HEK293T (cell line): Measurements from ENCODE around the gene CDH5.

Experiments used
- CTCF ChIA-PET: fragments of 350-600 bp; formaldehyde crosslinking; extraction: SDS; loops from one replicate; lab custom pipeline; 2021; ENCODE audit warnings: antibody characterized with exemption, inconsistent platforms; lab: Yijun Ruan, JAX
- POLR2A ChIA-PET: fragments of 350-600 bp; formaldehyde crosslinking; extraction: SDS; loops from one replicate; lab custom pipeline; 2020; ENCODE audit warnings: antibody characterized with exemption, inconsistent platforms; lab: Yijun Ruan, JAX
- DNase-seq: peaks from one replicate; pipeline ENCODE4 v3.0.0; 2012; ENCODE audit warnings: mixed read lengths; ENCODE audit errors: extremely low spot score
- ARNT ChIP-seq: fragments of 450-650 bp; IDR thresholded peaks from 2 replicates; pipeline ENCODE4 v1.6.1; 2017; ENCODE audit warnings: mild to moderate bottlenecking
- BHLHE40 ChIP-seq: fragments of 450-650 bp; IDR thresholded peaks from 2 replicates; pipeline ENCODE4 v1.6.1; 2016; ENCODE audit warnings: mild to moderate bottlenecking, moderate library complexity, borderline replicate concordance
- CTBP1 ChIP-seq: fragments of 450-650 bp; IDR thresholded peaks from 2 replicates; pipeline ENCODE4 v1.6.1; 2016; ENCODE audit warnings: borderline replicate concordance
- ELF4 ChIP-seq: fragments of 450-650 bp; IDR thresholded peaks from 2 replicates; pipeline ENCODE4 v1.6.1; 2017; ENCODE audit warnings: antibody characterized with exemption
- FOXA1 ChIP-seq: fragments of 450-650 bp; IDR thresholded peaks from 2 replicates; pipeline ENCODE4 v1.6.1; 2016; ENCODE audit warnings: mild to moderate bottlenecking
- FOXK2 ChIP-seq: fragments of 450-650 bp; IDR thresholded peaks from 2 replicates; pipeline ENCODE4 v1.6.1; 2016; ENCODE audit warnings: mild to moderate bottlenecking
- FOXM1 ChIP-seq: fragments of 450-650 bp; IDR thresholded peaks from 2 replicates; pipeline ENCODE4 v1.6.1; 2017; ENCODE audit warnings: mild to moderate bottlenecking, borderline replicate concordance
- HDGF ChIP-seq: fragments of 450-650 bp; IDR thresholded peaks from 2 replicates; pipeline ENCODE4 v1.6.1; 2017; ENCODE audit warnings: antibody characterized with exemption, borderline replicate concordance
- L3MBTL2 ChIP-seq: fragments of 450-650 bp; conservative IDR thresholded peaks from 2 replicates; pipeline ENCODE4 v1.6.1; 2016; ENCODE audit warnings: mild to moderate bottlenecking
- LEF1 ChIP-seq: fragments of 450-650 bp; IDR thresholded peaks from 2 replicates; pipeline ENCODE4 v1.6.1; 2017; ENCODE audit warnings: mild to moderate bottlenecking, borderline replicate concordance
- NFRKB ChIP-seq: fragments of 450-650 bp; IDR thresholded peaks from 2 replicates; pipeline ENCODE4 v1.6.1; 2016; ENCODE audit warnings: mild to moderate bottlenecking, moderate library complexity
- SP1 ChIP-seq: fragments of 450-650 bp; IDR thresholded peaks from 2 replicates; pipeline ENCODE4 v1.6.1; 2017
- SUZ12 ChIP-seq: fragments of 450-650 bp; IDR thresholded peaks from 2 replicates; pipeline ENCODE4 v1.6.1; 2016; ENCODE audit warnings: mild to moderate bottlenecking
- TARDBP ChIP-seq: fragments of 450-650 bp; IDR thresholded peaks from 2 replicates; pipeline ENCODE4 v1.6.1; 2016
- ZNF384 ChIP-seq: fragments of 450-650 bp; IDR thresholded peaks from 2 replicates; pipeline ENCODE4 v1.6.1; 2016
- TF ChIP-seq, protein P1 (sequence below): fragments of 450-650 bp; IDR thresholded peaks from 2 replicates; pipeline ENCODE4 v1.6.1; 2016

The CDH5 gene

DNA sequence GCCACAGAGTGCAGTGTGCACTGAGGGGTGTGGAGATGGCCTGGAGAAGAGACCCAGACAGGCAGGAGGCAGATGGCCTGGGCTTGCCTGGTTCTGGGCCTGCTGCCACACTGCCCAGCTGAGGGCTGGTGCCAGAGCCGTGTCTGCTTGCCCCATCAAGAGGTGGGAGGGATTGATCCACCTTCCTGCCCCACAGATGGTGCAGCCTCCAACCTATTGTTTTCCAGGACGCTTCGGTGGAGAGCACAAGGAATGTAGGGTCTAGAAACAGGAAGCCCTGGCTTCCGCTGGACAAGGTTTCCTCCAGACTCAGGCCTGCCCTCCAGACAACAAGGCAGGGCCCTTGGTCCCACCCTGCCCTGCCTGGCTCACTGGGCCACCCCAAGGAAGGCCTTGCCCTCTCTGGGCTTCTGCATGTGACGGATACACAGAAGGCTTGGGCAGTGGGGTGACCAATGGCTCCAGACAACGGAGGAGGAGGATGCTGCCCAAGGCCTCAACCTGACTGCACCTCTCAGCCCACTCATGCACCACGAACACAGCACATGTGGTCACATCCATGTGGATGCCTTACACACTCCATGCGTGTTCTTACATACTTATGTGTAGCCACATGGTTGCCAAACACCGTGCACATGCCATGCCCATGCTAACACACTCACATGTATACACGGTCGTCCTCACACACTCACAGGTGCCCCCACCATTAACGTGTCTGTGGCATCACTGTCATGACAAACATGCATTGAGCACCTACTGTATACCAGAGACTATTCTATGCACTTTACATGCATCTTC is 6.5 kb upstream of the CDH5 start:
- no peak for DNase-seq
- CTCF ChIA-PET = interaction anchor here (4.1 kb wide), 1 partner anchor 16 kb away, joined by 25 read pairs; no protein-coding TSS in a partner anchor

DNA sequence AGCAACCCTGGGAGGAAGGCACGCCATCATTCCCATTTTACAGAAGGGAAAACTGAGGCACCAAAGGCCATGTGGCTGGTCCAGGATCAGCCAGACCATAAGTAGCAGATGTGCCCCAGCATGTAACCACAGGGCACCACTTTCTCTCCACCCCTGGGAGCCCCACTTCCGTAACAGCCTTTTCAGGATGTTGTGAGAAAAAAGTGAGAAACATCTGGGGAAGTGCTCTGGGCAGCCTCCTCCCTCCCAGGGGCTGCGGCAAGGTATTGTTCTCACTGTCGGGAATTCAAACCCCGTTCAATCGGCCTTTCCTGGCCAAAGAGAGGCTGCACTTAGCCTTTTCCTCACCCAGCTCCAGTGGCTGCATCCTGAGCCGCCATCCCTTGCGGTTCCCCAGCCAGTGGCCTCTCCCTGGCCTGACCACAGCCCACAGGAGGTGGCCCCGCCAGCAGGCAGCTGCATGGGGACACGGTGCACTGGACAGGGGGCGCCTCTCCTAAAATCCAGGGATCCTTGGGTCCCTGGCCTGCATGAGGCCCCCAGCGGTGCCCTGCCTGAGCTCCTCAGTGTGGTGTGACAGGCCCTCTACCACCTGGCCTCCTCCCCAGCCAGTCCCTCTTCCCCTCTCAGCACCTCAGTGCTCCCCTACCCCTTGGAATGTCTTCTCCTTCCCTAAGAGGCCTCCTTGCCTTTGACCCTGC is 5.7 kb upstream of the CDH5 start:
- DNase-seq = no peak
- TF ChIP-seq FOXA1 (no peak), SUZ12 (no peak), LEF1 (no peak), CTBP1 (no peak), TARDBP (no peak), FOXK2 (no peak), BHLHE40 (no peak), FOXM1 (no peak), ARNT (no peak)
- ChIA-PET POLR2A (no interaction called here), CTCF (interaction anchor here (0.6 kb wide), 1 partner anchor 179 kb away, joined by 4 read pairs; no protein-coding TSS in a partner anchor)

More for the DNA sequence above, 6.5 kb upstream of the CDH5 start:
- TF ChIP-seq ELF4 (no peak), L3MBTL2 (no peak), NFRKB (no peak), ZNF384 (no peak), FOXA1 (no peak)
- POLR2A ChIA-PET = no interaction called here

- TF ChIP-seq LEF1 = no peak
- no peak for TF ChIP-seq FOXA1
- TF ChIP-seq BHLHE40 = no peak
- no peak for TF ChIP-seq ELF4
- TF ChIP-seq, protein P1, sequence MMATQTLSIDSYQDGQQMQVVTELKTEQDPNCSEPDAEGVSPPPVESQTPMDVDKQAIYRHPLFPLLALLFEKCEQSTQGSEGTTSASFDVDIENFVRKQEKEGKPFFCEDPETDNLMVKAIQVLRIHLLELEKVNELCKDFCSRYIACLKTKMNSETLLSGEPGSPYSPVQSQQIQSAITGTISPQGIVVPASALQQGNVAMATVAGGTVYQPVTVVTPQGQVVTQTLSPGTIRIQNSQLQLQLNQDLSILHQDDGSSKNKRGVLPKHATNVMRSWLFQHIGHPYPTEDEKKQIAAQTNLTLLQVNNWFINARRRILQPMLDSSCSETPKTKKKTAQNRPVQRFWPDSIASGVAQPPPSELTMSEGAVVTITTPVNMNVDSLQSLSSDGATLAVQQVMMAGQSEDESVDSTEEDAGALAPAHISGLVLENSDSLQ = no peak
- TF ChIP-seq ZNF384 = no peak
- TF ChIP-seq NFRKB = no peak
- no peak for TF ChIP-seq ARNT
- no peak for TF ChIP-seq SUZ12
- no peak for TF ChIP-seq L3MBTL2
- TF ChIP-seq TARDBP = no peak
- no peak for TF ChIP-seq FOXK2
- no peak for TF ChIP-seq SP1
- no peak for TF ChIP-seq HDGF
- ChIA-PET CTCF (no interaction called here), POLR2A (no interaction called here)
- no peak for DNase-seq
Measured at GRCh38 chr16:66361604-66362135, 4.8 kb upstream of the CDH5 start.

DNA sequence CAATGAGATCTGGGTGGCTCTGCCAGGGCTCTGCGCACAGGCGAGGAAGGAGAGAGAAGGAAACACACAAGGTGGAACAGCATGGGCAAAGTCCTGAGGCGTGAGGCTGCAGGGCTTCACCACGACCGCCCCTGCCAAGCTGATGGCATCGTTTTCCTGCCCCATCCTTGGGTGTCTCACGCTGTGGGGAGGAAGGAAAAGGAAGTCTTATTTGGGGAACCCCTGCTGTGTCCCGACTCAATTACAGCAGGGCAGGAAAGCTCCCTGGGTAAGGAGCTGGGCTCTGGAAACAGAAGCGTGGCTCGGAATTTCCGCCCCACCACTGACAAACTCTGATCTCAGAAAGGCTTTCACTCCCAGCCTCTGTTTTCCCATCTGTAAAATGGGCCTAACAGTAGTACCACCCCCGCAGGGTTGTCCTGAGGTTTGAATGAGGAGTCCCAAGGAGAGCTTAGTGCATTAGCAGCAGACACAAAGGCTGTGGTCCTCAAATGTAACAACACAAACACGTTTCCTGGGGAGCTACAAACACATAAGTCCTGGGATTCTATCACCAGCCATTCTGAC is 3.2 kb upstream of the CDH5 start:
- POLR2A ChIA-PET = interaction anchor here (1.1 kb wide), 1 partner anchor 19 kb away, joined by 3 read pairs; no protein-coding TSS in a partner anchor
- CTCF ChIA-PET = interaction anchor here (1.1 kb wide), 1 partner anchor 18 kb away, joined by 3 read pairs; no protein-coding TSS in a partner anchor
- no peak for DNase-seq
- TF ChIP-seq ARNT (no peak), TARDBP (no peak), HDGF (no peak), LEF1 (no peak), FOXM1 (no peak), ELF4 (no peak), L3MBTL2 (no peak), SP1 (no peak), FOXK2 (no peak), ZNF384 (no peak), BHLHE40 (no peak)
- TF ChIP-seq, protein P1 = no peak

DNA sequence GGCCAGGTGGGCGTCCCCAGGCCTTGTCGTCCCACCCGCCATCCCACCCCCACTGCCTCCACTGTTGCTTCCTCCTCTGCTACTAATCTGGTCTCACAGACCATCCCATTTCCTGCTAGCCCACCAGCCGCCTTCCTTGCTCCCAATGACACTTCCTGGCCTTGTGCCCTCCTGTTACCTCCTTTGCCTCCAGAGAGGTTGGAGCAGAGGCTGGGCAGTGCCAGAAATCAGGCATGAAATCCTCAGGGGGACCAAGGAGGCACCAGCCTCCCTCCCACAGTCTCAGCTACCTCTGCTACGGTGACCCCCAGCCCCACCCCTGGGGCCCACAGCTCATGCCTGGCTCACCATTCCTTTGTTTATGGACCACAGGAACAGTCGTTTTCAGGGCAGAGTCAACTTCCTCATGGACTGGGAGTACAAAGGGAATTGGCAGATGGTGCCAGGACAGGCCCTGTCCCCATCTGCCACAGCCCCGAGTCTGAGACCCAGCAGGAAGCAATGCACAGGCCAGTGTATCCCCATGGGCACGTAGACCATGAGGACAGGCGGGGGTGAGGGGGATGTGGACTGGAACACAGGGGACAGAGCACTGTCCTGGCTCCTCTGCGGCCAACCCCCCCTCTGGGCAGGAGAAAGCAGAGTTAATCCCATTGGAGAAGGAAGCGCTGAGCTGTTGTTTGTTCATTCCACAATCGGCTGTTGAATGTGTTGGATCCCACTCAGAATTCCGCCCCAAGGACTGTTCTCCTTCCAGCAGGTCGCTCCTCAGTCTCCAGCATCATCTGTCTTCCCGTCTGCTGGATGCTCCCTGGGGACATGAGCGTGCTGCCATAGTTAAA is 2.2 kb upstream of the CDH5 start:
- DNase-seq = no peak
- CTCF ChIA-PET = interaction anchor here (0.6 to 0.8 kb wide), 3 partner anchors 20 to 230 kb away, joined by 3 to 6 read pairs (median 4); no protein-coding TSS in a partner anchor
- POLR2A ChIA-PET = no interaction called here

More for the DNA sequence above, 2.2 kb upstream of the CDH5 start:
- no peak for TF ChIP-seq CTBP1
- TF ChIP-seq FOXM1 = no peak
- TF ChIP-seq SUZ12 = no peak
- TF ChIP-seq ARNT = no peak
- TF ChIP-seq ZNF384 = no peak
- no peak for TF ChIP-seq TARDBP
- no peak for TF ChIP-seq HDGF
- no peak for TF ChIP-seq NFRKB
- TF ChIP-seq L3MBTL2 = no peak
- TF ChIP-seq FOXK2 = no peak
- TF ChIP-seq BHLHE40 = no peak
- TF ChIP-seq FOXA1 = no peak
- TF ChIP-seq LEF1 = no peak
